SU-DHL-6 (cell line): ENCODE measurements around the gene SIL1.

ENCODE experiments used
- EZH2phosphoT487 ChIP-seq: fragments of 200-600 bp; sonication (generic), shearing (Covaris generic); conservative IDR thresholded peaks from 2 replicates; pipeline ENCODE4 v1.6.1; 2018; ENCODE audit warnings: mild to moderate bottlenecking, antibody characterized with exemption, low read length, moderate library complexity, mixed read lengths
- TF ChIP-seq, protein P1 (sequence below): fragments of 200-600 bp; sonication (generic); IDR thresholded peaks from one replicate; pipeline ENCODE4 v1.5.1; 2017; ENCODE audit warnings: antibody characterized with exemption, mild to moderate bottlenecking, low read length, moderate library complexity; ENCODE audit not compliant: insufficient read depth, poor library complexity, severe bottlenecking

GRCh38 chr5:138972230-138972629, 225.9 kb downstream of the SIL1 start:
- TF ChIP-seq, protein P1, sequence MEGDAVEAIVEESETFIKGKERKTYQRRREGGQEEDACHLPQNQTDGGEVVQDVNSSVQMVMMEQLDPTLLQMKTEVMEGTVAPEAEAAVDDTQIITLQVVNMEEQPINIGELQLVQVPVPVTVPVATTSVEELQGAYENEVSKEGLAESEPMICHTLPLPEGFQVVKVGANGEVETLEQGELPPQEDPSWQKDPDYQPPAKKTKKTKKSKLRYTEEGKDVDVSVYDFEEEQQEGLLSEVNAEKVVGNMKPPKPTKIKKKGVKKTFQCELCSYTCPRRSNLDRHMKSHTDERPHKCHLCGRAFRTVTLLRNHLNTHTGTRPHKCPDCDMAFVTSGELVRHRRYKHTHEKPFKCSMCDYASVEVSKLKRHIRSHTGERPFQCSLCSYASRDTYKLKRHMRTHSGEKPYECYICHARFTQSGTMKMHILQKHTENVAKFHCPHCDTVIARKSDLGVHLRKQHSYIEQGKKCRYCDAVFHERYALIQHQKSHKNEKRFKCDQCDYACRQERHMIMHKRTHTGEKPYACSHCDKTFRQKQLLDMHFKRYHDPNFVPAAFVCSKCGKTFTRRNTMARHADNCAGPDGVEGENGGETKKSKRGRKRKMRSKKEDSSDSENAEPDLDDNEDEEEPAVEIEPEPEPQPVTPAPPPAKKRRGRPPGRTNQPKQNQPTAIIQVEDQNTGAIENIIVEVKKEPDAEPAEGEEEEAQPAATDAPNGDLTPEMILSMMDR, result no peak
- no peak for TF ChIP-seq EZH2phosphoT487
